ENCODE data around the gene TSPO. TPM values are rescaled to one million over a fixed set of nuclear protein-coding genes. Genes with fewer than 3 reads are reported as not detected.
A peak's percentile ranks its signal among the peaks of the same experiment; 100 is the strongest.

The TSPO gene
- total and polyA plus RNA-seq, 9 of the 15 experiments (the other 6 are each of a cell fraction or from before 2014, with no cell fraction given) = 4.9 to 126 (median 25.3) TPM

- FAIRE-seq (no peak), DNase-seq (ENCODE audit: extremely low read depth in 1 of 4, low spot score in 3 of 4) (peak in 2 of 4 experiments; percentile 21 to 30), ATAC-seq (peak; percentile 50)
- H4K20me1 ChIP-seq (replicated peaks; ENCODE audit: control insufficient read depth, insufficient read depth, low read length) = no peaks in the 10 kb centered on the region
- 57% methylated on average over 16 of the region's 23 CpGs for WGBS (ENCODE audit: insufficient coverage, low coverage, missing lambda C conversion rate)
- intact Hi-C loops (cut with micrococcal nuclease) = no loop called here
- peak overlapping the region in 1 of 2 experiments; percentile 77; a peak in 2 of 4 replicates for H3K9ac ChIP-seq (ENCODE audit: insufficient read depth in 1 of 2, low read depth in 2 of 2, low read length in 2 of 2)
- H3K4me3 ChIP-seq = no peak overlapping the region
- H3K79me2 ChIP-seq (ENCODE audit: control insufficient read depth, insufficient read depth, low read length) = no peaks in the 10 kb centered on the region
- H3K9me3 ChIP-seq (replicated peaks; ENCODE audit: control insufficient read depth, insufficient read depth, low read depth, low read length) = no peaks in the 10 kb centered on the region
- H3K4me1 ChIP-seq (replicated peaks in 1 of 2; ENCODE audit: control insufficient read depth in 2 of 2, insufficient read depth in 2 of 2, low read length in 2 of 2) = peaks cover 11 to 72% of the 10 kb centered on the region in 2 experiments
- no peaks in the 10 kb centered on the region for H3K27me3 ChIP-seq (ENCODE audit: control insufficient read depth in 2 of 2, insufficient read depth in 2 of 2, low read length in 2 of 2)
- no peak overlapping the region for H2AFZ ChIP-seq (ENCODE audit: low read depth, low read length)
- no peaks in the 10 kb centered on the region for H3K9me1 ChIP-seq (ENCODE audit: control insufficient read depth, insufficient read depth, low read length)
- ChIA-PET POLR2A (interaction anchor here (1.1 kb wide), 1 partner anchor 14 kb away, joined by 3 read pairs; no protein-coding TSS in a partner anchor), CTCF (ENCODE audit: low intra/inter-chr PET ratio) (no interaction called here)
- in situ Hi-C loops (cut with MboI) = no loop called here
- H3K36me3 ChIP-seq (ENCODE audit: control insufficient read depth, insufficient read depth, low read length) = peaks cover 52% of the 10 kb centered on the region; the same call in 1 of the 3 replicates
- no TSS peak for BruUV-seq (replicated peaks)
- no peak overlapping the region for H3K27ac ChIP-seq (ENCODE audit: extremely low read depth, low read depth, low read length)
- no peak overlapping the region for H3K4me2 ChIP-seq (ENCODE audit: insufficient read depth, low read length)
- TF ChIP-seq SUPT5H (IDR thresholded peaks at IDR 0.05) = peak; percentile 57
- TF ChIP-seq HMGN3 (IDR thresholded peaks at IDR 0.05; ENCODE audit: borderline replicate concordance, extremely low read depth, insufficient read length, low read depth, low read length) = peak; percentile 17
- no peak for TF ChIP-seq ZFP36 (IDR thresholded peaks at IDR 0.05; ENCODE audit: low read depth, low read length, partially characterized antibody)
- no peak for TF ChIP-seq SP1 (CRISPR knock-in tag; IDR thresholded peaks at IDR 0.05)
- no peak for TF ChIP-seq ID3 (CRISPR knock-in tag; IDR thresholded peaks at IDR 0.05)
- no peak for TF ChIP-seq ID3 (tag; IDR thresholded peaks at IDR 0.05)
- TF ChIP-seq ZNF518B (CRISPR knock-in tag; IDR thresholded peaks at IDR 0.05) = no peak
- TF ChIP-seq RBFOX2 (IDR thresholded peaks at IDR 0.05; ENCODE audit: low read depth, low read length) = peak; percentile 10; the same call in 1 of the 2 replicates
- peak; percentile 57; the same call in 1 of the 2 replicates for TF ChIP-seq POLR2G (IDR thresholded peaks at IDR 0.05; ENCODE audit: low read depth, low read length)
- TF ChIP-seq MYNN (IDR thresholded peaks at IDR 0.05) = peak; percentile 43; the same call in 1 of the 2 replicates
- no peak for TF ChIP-seq MYNN (CRISPR knock-in tag; IDR thresholded peaks at IDR 0.05)
- TF ChIP-seq ATF3 (IDR thresholded peaks at IDR 0.05) = no peak
- no peak for TF ChIP-seq ATF3 (CRISPR knock-in tag; conservative IDR thresholded peaks at IDR 0.05)
- no peak for TF ChIP-seq EP300 (IDR thresholded peaks at IDR 0.05; ENCODE audit: low read length)
- peak; percentile 35 for TF ChIP-seq RBM22 (IDR thresholded peaks at IDR 0.05; ENCODE audit: low read depth, low read length, poor library complexity, severe bottlenecking)
These were observed 15.0 kb downstream of the TSPO start for GRCh38 chr22:43166132-43166930.
